ENCODE measurements around the gene HMGB4.

The HMGB4 gene

GRCh38 chr1:33863779-33864178, at the start of gene HMGB4:
HMGB4 (plus strand) TSS chr1:33864079; CDS start chr1:33864192, 113 bp downstream.
- peaks cover 0 to 4% of the 10 kb centered on the region in 2 donors for H3K9me3 ChIP-seq (ENCODE audit: control insufficient read depth in 1 of 2, low read length in 2 of 2)
- no peaks in the 10 kb centered on the region for H3K36me3 ChIP-seq (ENCODE audit: control insufficient read depth in 1 of 2, insufficient read depth in 2 of 2, low read length in 2 of 2)
- H3K27me3 ChIP-seq (ENCODE audit: low read depth, low read length) = no peaks in the 10 kb centered on the region
- no peak within 1 kb of the TSS for H3K4me3 ChIP-seq (ENCODE audit: low read depth in 1 of 2, low read length in 2 of 2)
- no peaks in the 10 kb centered on the region for H3K4me1 ChIP-seq (ENCODE audit: control insufficient read depth in 1 of 2, insufficient read depth in 2 of 2, low read length in 2 of 2)
- H3K27ac ChIP-seq (ENCODE audit: low read length) = no peak within 1 kb of the TSS

GRCh38 chr1:33814166-33814565, 49.7 kb upstream of the HMGB4 start:
- H3K27ac ChIP-seq (ENCODE audit: low read length) = no peak overlapping the region
- no peaks in the 10 kb centered on the region for H3K27me3 ChIP-seq (ENCODE audit: low read depth, low read length)
- no peaks in the 10 kb centered on the region for H3K4me1 ChIP-seq (ENCODE audit: control insufficient read depth in 1 of 2, insufficient read depth in 2 of 2, low read length in 2 of 2)
- no peaks in the 10 kb centered on the region for H3K36me3 ChIP-seq (ENCODE audit: control insufficient read depth in 1 of 2, insufficient read depth in 2 of 2, low read length in 2 of 2)
- peaks cover 0 to 6% of the 10 kb centered on the region in 2 donors for H3K9me3 ChIP-seq (ENCODE audit: control insufficient read depth in 1 of 2, low read length in 2 of 2)
- no peak overlapping the region for H3K4me3 ChIP-seq (ENCODE audit: low read depth in 1 of 2, low read length in 2 of 2)

- Histone ChIP-seq H3K9me3 (ENCODE audit: control insufficient read depth in 1 of 2, low read length in 2 of 2) (peaks cover 0 to 2% of the 10 kb centered on the region in 2 donors), H3K4me1 (ENCODE audit: control insufficient read depth in 1 of 2, insufficient read depth in 2 of 2, low read length in 2 of 2) (no peaks in the 10 kb centered on the region), H3K27ac (ENCODE audit: low read length) (no peak overlapping the region), H3K27me3 (ENCODE audit: low read depth, low read length) (no peaks in the 10 kb centered on the region), H3K4me3 (ENCODE audit: low read depth in 1 of 2, low read length in 2 of 2) (no peak overlapping the region), H3K36me3 (ENCODE audit: control insufficient read depth in 1 of 2, insufficient read depth in 2 of 2, low read length in 2 of 2) (no peaks in the 10 kb centered on the region)
Observed at GRCh38 chr1:33815061-33815460, 48.8 kb upstream of the HMGB4 start.

GRCh38 chr1:33818071-33818470, 45.8 kb upstream of the HMGB4 start:
- Histone ChIP-seq H3K27me3 (ENCODE audit: low read depth, low read length) (no peaks in the 10 kb centered on the region), H3K4me1 (ENCODE audit: control insufficient read depth in 1 of 2, insufficient read depth in 2 of 2, low read length in 2 of 2) (no peaks in the 10 kb centered on the region), H3K27ac (ENCODE audit: low read length) (no peak overlapping the region), H3K9me3 (ENCODE audit: control insufficient read depth in 1 of 2, low read length in 2 of 2) (no peaks in the 10 kb centered on the region), H3K4me3 (ENCODE audit: low read depth in 1 of 2, low read length in 2 of 2) (no peak overlapping the region), H3K36me3 (ENCODE audit: control insufficient read depth in 1 of 2, insufficient read depth in 2 of 2, low read length in 2 of 2) (no peaks in the 10 kb centered on the region)

GRCh38 chr1:33819290-33819912, 44.5 kb upstream of the HMGB4 start:
- Histone ChIP-seq H3K27me3 (ENCODE audit: low read depth, low read length) (no peaks in the 10 kb centered on the region), H3K9me3 (ENCODE audit: control insufficient read depth in 1 of 2, low read length in 2 of 2) (no peaks in the 10 kb centered on the region), H3K36me3 (ENCODE audit: control insufficient read depth in 1 of 2, insufficient read depth in 2 of 2, low read length in 2 of 2) (no peaks in the 10 kb centered on the region), H3K27ac (ENCODE audit: low read length) (no peak overlapping the region), H3K4me1 (ENCODE audit: control insufficient read depth in 1 of 2, insufficient read depth in 2 of 2, low read length in 2 of 2) (no peaks in the 10 kb centered on the region), H3K4me3 (ENCODE audit: low read depth in 1 of 2, low read length in 2 of 2) (no peak overlapping the region)

GRCh38 chr1:33819913-33820311, 44.0 kb upstream of the HMGB4 start:
- H3K36me3 ChIP-seq (ENCODE audit: control insufficient read depth in 1 of 2, insufficient read depth in 2 of 2, low read length in 2 of 2) = no peaks in the 10 kb centered on the region
- H3K4me3 ChIP-seq (ENCODE audit: low read depth in 1 of 2, low read length in 2 of 2) = no peak overlapping the region
- H3K4me1 ChIP-seq (ENCODE audit: control insufficient read depth in 1 of 2, insufficient read depth in 2 of 2, low read length in 2 of 2) = no peaks in the 10 kb centered on the region
- H3K9me3 ChIP-seq (ENCODE audit: control insufficient read depth in 1 of 2, low read length in 2 of 2) = no peaks in the 10 kb centered on the region
- no peaks in the 10 kb centered on the region for H3K27me3 ChIP-seq (ENCODE audit: low read depth, low read length)
- no peak overlapping the region for H3K27ac ChIP-seq (ENCODE audit: low read length)

- no peaks in the 10 kb centered on the region for H3K4me1 ChIP-seq (ENCODE audit: control insufficient read depth in 1 of 2, insufficient read depth in 2 of 2, low read length in 2 of 2)
- H3K4me3 ChIP-seq (ENCODE audit: low read depth in 1 of 2, low read length in 2 of 2) = no peak overlapping the region
- no peak overlapping the region for H3K27ac ChIP-seq (ENCODE audit: low read length)
- H3K9me3 ChIP-seq (ENCODE audit: control insufficient read depth in 1 of 2, low read length in 2 of 2) = no peaks in the 10 kb centered on the region
- no peaks in the 10 kb centered on the region for H3K27me3 ChIP-seq (ENCODE audit: low read depth, low read length)
- no peaks in the 10 kb centered on the region for H3K36me3 ChIP-seq (ENCODE audit: control insufficient read depth in 1 of 2, insufficient read depth in 2 of 2, low read length in 2 of 2)
Observed at GRCh38 chr1:33820804-33821203, 43.1 kb upstream of the HMGB4 start.

GRCh38 chr1:33821291-33821690, 42.6 kb upstream of the HMGB4 start:
- Histone ChIP-seq H3K27me3 (ENCODE audit: low read depth, low read length) (no peaks in the 10 kb centered on the region), H3K27ac (ENCODE audit: low read length) (no peak overlapping the region), H3K36me3 (ENCODE audit: control insufficient read depth in 1 of 2, insufficient read depth in 2 of 2, low read length in 2 of 2) (no peaks in the 10 kb centered on the region), H3K4me1 (ENCODE audit: control insufficient read depth in 1 of 2, insufficient read depth in 2 of 2, low read length in 2 of 2) (no peaks in the 10 kb centered on the region), H3K4me3 (ENCODE audit: low read depth in 1 of 2, low read length in 2 of 2) (no peak overlapping the region), H3K9me3 (ENCODE audit: control insufficient read depth in 1 of 2, low read length in 2 of 2) (no peaks in the 10 kb centered on the region)

- Histone ChIP-seq H3K9me3 (ENCODE audit: control insufficient read depth in 1 of 2, low read length in 2 of 2) (no peaks in the 10 kb centered on the region), H3K36me3 (ENCODE audit: control insufficient read depth in 1 of 2, insufficient read depth in 2 of 2, low read length in 2 of 2) (no peaks in the 10 kb centered on the region), H3K4me3 (ENCODE audit: low read depth in 1 of 2, low read length in 2 of 2) (no peak overlapping the region), H3K4me1 (ENCODE audit: control insufficient read depth in 1 of 2, insufficient read depth in 2 of 2, low read length in 2 of 2) (no peaks in the 10 kb centered on the region), H3K27ac (ENCODE audit: low read length) (no peak overlapping the region), H3K27me3 (ENCODE audit: low read depth, low read length) (no peaks in the 10 kb centered on the region)
Observed at GRCh38 chr1:33822396-33822795, 41.5 kb upstream of the HMGB4 start.

- no peaks in the 10 kb centered on the region for H3K4me1 ChIP-seq (ENCODE audit: control insufficient read depth in 1 of 2, insufficient read depth in 2 of 2, low read length in 2 of 2)
- H3K9me3 ChIP-seq (ENCODE audit: control insufficient read depth in 1 of 2, low read length in 2 of 2) = no peaks in the 10 kb centered on the region
- H3K27ac ChIP-seq (ENCODE audit: low read length) = no peak overlapping the region
- no peaks in the 10 kb centered on the region for H3K27me3 ChIP-seq (ENCODE audit: low read depth, low read length)
- H3K4me3 ChIP-seq (ENCODE audit: low read depth in 1 of 2, low read length in 2 of 2) = no peak overlapping the region
- no peaks in the 10 kb centered on the region for H3K36me3 ChIP-seq (ENCODE audit: control insufficient read depth in 1 of 2, insufficient read depth in 2 of 2, low read length in 2 of 2)
Observed at GRCh38 chr1:33823401-33823800, 40.5 kb upstream of the HMGB4 start.

- H3K36me3 ChIP-seq (ENCODE audit: control insufficient read depth in 1 of 2, insufficient read depth in 2 of 2, low read length in 2 of 2) = no peaks in the 10 kb centered on the region
- H3K4me3 ChIP-seq (ENCODE audit: low read depth in 1 of 2, low read length in 2 of 2) = no peak overlapping the region
- H3K9me3 ChIP-seq (ENCODE audit: control insufficient read depth in 1 of 2, low read length in 2 of 2) = no peaks in the 10 kb centered on the region
- H3K27ac ChIP-seq (ENCODE audit: low read length) = no peak overlapping the region
- no peaks in the 10 kb centered on the region for H3K4me1 ChIP-seq (ENCODE audit: control insufficient read depth in 1 of 2, insufficient read depth in 2 of 2, low read length in 2 of 2)
- H3K27me3 ChIP-seq (ENCODE audit: low read depth, low read length) = no peaks in the 10 kb centered on the region
Observed at GRCh38 chr1:33823830-33824229, 40.0 kb upstream of the HMGB4 start.

GRCh38 chr1:33824321-33824720, 39.6 kb upstream of the HMGB4 start:
- no peak overlapping the region for H3K27ac ChIP-seq (ENCODE audit: low read length)
- no peak overlapping the region for H3K4me3 ChIP-seq (ENCODE audit: low read depth in 1 of 2, low read length in 2 of 2)
- H3K36me3 ChIP-seq (ENCODE audit: control insufficient read depth in 1 of 2, insufficient read depth in 2 of 2, low read length in 2 of 2) = no peaks in the 10 kb centered on the region
- no peaks in the 10 kb centered on the region for H3K27me3 ChIP-seq (ENCODE audit: low read depth, low read length)
- no peaks in the 10 kb centered on the region for H3K4me1 ChIP-seq (ENCODE audit: control insufficient read depth in 1 of 2, insufficient read depth in 2 of 2, low read length in 2 of 2)
- H3K9me3 ChIP-seq (ENCODE audit: control insufficient read depth in 1 of 2, low read length in 2 of 2) = no peaks in the 10 kb centered on the region

Data from muscle layer of duodenum (tissue), 2 donors.